ENCODE data around the gene ZNF410. TPM values are rescaled to one million over a fixed set of nuclear protein-coding genes. Genes with fewer than 3 reads are reported as not detected.
"Not testable (repeated sequence)": the region's sequence is repeated elsewhere in the genome, so short reads cannot be mapped to it uniquely, and the experiment has no call there.

Gene ZNF410
- polyA plus RNA-seq, 4 donors: 51.7 to 62.0 (median 58.1) TPM

- no peak for DNase-seq (ENCODE audit: low read depth in 4 of 4, low spot score in 3 of 4)
Measured at GRCh38 chr14:73884438-73885190, 2.0 kb upstream of the ZNF410 start.

GRCh38 chr14:73887318-73887616 lies 608 bp downstream of the ZNF410 start:
- peak in 1 of 4 donors; percentile 25 for DNase-seq (ENCODE audit: low read depth in 4 of 4, low spot score in 3 of 4)

GRCh38 chr14:73887694-73888459 lies 1.2 kb downstream of the ZNF410 start:
- no peak for DNase-seq (ENCODE audit: low read depth in 4 of 4, low spot score in 3 of 4)

GRCh38 chr14:73888460-73888725 lies 1.7 kb downstream of the ZNF410 start:
- no peak for DNase-seq (ENCODE audit: low read depth in 4 of 4, low spot score in 3 of 4)

- no peak for DNase-seq (ENCODE audit: low read depth in 4 of 4, low spot score in 3 of 4)
Measured at GRCh38 chr14:73888971-73889370, 2.3 kb downstream of the ZNF410 start.

GRCh38 chr14:73889376-73889775 lies 2.7 kb downstream of the ZNF410 start:
- no peak for DNase-seq (ENCODE audit: low read depth in 4 of 4, low spot score in 3 of 4)

GRCh38 chr14:73894180-73894687 lies 7.6 kb downstream of the ZNF410 start:
- not testable (repeated sequence) for DNase-seq (ENCODE audit: low read depth in 4 of 4, low spot score in 3 of 4)

GRCh38 chr14:73895939-73896338 lies 9.3 kb downstream of the ZNF410 start:
- no peak for DNase-seq (ENCODE audit: low read depth in 4 of 4, low spot score in 3 of 4)

- no peak for DNase-seq (ENCODE audit: low read depth in 4 of 4, low spot score in 3 of 4)
Measured at GRCh38 chr14:73896521-73896920, 9.9 kb downstream of the ZNF410 start.

GRCh38 chr14:73903028-73903427 lies 16.4 kb downstream of the ZNF410 start:
- no peak for DNase-seq (ENCODE audit: low read depth in 4 of 4, low spot score in 3 of 4)

GRCh38 chr14:73909681-73910080 lies 23.0 kb downstream of the ZNF410 start:
- no peak for DNase-seq (ENCODE audit: low read depth in 4 of 4, low spot score in 3 of 4)

GRCh38 chr14:73913256-73913655 lies 26.6 kb downstream of the ZNF410 start:
- no peak for DNase-seq (ENCODE audit: low read depth in 4 of 4, low spot score in 3 of 4)

GRCh38 chr14:73916324-73916723 lies 29.7 kb downstream of the ZNF410 start:
- no peak for DNase-seq (ENCODE audit: low read depth in 4 of 4, low spot score in 3 of 4)

- not testable (repeated sequence) for DNase-seq (ENCODE audit: low read depth in 4 of 4, low spot score in 3 of 4)
Measured at GRCh38 chr14:73919457-73919856, 32.8 kb downstream of the ZNF410 start.

GRCh38 chr14:73924337-73924736 lies 37.7 kb downstream of the ZNF410 start:
- DNase-seq (ENCODE audit: low read depth in 4 of 4, low spot score in 3 of 4): no peak

GRCh38 chr14:73935666-73936065 lies 49.0 kb downstream of the ZNF410 start:
- no peak for DNase-seq (ENCODE audit: low read depth in 4 of 4, low spot score in 3 of 4)

- no peak for DNase-seq (ENCODE audit: low read depth in 4 of 4, low spot score in 3 of 4)
Measured at GRCh38 chr14:73936548-73936947, 49.9 kb downstream of the ZNF410 start.

GRCh38 chr14:73937012-73937411 lies 50.4 kb downstream of the ZNF410 start:
- DNase-seq (ENCODE audit: low read depth in 4 of 4, low spot score in 3 of 4): no peak

GRCh38 chr14:73942180-73942579 lies 55.5 kb downstream of the ZNF410 start:
- DNase-seq (ENCODE audit: low read depth in 4 of 4, low spot score in 3 of 4): no peak

GRCh38 chr14:73943083-73943482 lies 56.4 kb downstream of the ZNF410 start:
- no peak for DNase-seq (ENCODE audit: low read depth in 4 of 4, low spot score in 3 of 4)

- no peak for DNase-seq (ENCODE audit: low read depth in 4 of 4, low spot score in 3 of 4)
Measured at GRCh38 chr14:73944432-73945158, 57.9 kb downstream of the ZNF410 start.
